Right atrium auricular region (tissue), 2 donors: ENCODE measurements around the gene TRIM2. TPM values are rescaled to one million over a fixed set of nuclear protein-coding genes. Genes with fewer than 3 reads are reported as not detected.

ENCODE experiments used
- DNase-seq: peaks from one replicate; pipeline ENCODE4 v3.0.0-alpha.2; 2019; ENCODE audit warnings: low spot score
- H3K27ac ChIP-seq, 2 donors: fragments of 200-600 bp; sonication (generic); 1 replicate in 1 of 2; 2 replicates in 1 of 2; pipeline ENCODE4 v1.5.1; 2016 to 2019
- H3K27me3 ChIP-seq, 2 donors: fragments of 200-600 bp; sonication (generic); one replicate each; pipeline versions ENCODE4 v1.5.1 to v1.6.0; 2017 to 2019
- H3K36me3 ChIP-seq: fragments of 200-600 bp; sonication (generic); one replicate; pipeline ENCODE4 v1.5.1; 2016
- H3K4me1 ChIP-seq, 2 donors: fragments of 200-600 bp; sonication (generic); one replicate each; pipeline versions ENCODE4 v1.5.1 to v1.6.0; 2017 to 2019
- H3K4me3 ChIP-seq, 2 donors: fragments of 200-600 bp; sonication (generic); 1 replicate in 1 of 2; 2 replicates in 1 of 2; pipeline ENCODE4 v1.5.1; 2017 to 2019; ENCODE audit warnings: mild to moderate bottlenecking in 1 of 2, moderate library complexity in 1 of 2
- H3K9me3 ChIP-seq, 2 donors: fragments of 200-600 bp; sonication (generic); one replicate each; pipeline ENCODE4 v1.5.1; 2019
- total RNA-seq, 2 donors: library from RNA; depleted of rRNA; stranded (reverse); fragments of >200 nt; gene quantifications; one replicate each; pipeline ENCODE4 v1.1.0, GENCODE V29; 2016
- TF ChIP-seq, protein P1 (sequence below), 2 donors: fragments of 200-600 bp; sonication (generic); IDR thresholded peaks; one replicate each; pipeline ENCODE4 v1.5.1; 2019; ENCODE audit warnings: antibody characterized with exemption in 2 of 2

The TRIM2 gene
- total RNA-seq, 2 donors from 2014 or later, result 17.7 to 29.9 TPM

DNA sequence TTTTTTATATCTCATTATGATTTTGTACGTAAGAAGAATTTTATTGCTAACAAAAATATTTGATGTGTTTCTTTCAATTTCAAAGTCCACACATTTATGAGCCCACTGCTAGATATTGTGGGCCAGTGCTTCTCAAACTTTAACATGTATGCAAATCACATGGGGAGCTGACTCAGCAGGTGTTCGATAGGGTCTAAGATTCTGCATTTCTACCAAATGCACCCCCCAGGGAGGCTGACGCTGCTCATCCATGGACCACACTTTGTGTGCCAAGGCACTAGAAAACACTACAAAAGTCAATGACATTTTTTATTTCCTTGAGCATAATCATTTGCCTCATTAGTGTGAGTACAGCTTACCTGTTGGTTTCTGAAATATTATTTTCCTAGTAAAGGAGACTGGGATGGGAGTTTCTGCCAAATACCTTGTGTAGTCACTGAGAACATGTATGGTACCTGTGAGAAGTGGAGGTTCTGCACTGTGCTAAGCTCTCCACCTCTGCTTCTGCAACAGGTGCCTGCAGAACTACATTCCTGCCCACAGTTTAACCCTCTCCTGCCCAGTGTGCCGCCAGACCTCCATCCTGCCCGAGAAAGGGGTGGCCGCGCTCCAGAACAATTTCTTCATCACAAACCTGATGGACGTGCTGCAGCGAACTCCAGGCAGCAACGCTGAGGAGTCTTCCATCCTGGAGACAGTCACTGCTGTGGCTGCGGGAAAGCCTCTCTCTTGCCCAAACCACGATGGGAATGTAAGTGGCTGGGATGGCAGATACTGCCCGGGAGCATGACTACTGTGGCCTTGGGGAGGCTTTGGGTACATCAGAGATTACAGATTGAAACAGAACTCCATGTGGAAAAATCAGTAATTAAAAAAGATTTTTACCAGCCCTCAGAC, 71.4 kb downstream of the TRIM2 start:
- TF ChIP-seq, protein P1, sequence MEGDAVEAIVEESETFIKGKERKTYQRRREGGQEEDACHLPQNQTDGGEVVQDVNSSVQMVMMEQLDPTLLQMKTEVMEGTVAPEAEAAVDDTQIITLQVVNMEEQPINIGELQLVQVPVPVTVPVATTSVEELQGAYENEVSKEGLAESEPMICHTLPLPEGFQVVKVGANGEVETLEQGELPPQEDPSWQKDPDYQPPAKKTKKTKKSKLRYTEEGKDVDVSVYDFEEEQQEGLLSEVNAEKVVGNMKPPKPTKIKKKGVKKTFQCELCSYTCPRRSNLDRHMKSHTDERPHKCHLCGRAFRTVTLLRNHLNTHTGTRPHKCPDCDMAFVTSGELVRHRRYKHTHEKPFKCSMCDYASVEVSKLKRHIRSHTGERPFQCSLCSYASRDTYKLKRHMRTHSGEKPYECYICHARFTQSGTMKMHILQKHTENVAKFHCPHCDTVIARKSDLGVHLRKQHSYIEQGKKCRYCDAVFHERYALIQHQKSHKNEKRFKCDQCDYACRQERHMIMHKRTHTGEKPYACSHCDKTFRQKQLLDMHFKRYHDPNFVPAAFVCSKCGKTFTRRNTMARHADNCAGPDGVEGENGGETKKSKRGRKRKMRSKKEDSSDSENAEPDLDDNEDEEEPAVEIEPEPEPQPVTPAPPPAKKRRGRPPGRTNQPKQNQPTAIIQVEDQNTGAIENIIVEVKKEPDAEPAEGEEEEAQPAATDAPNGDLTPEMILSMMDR (IDR thresholded peaks at IDR 0.05), result no peak
- H3K36me3 ChIP-seq, result no peaks in the 10 kb centered on the region
- no peaks in the 10 kb centered on the region for H3K9me3 ChIP-seq
- no peaks in the 10 kb centered on the region for H3K27me3 ChIP-seq
- H3K4me3 ChIP-seq, result no peak overlapping the region
- H3K27ac ChIP-seq, result no peak overlapping the region
- DNase-seq, result no peak
- peaks cover 0 to 6% of the 10 kb centered on the region in 2 donors for H3K4me1 ChIP-seq

DNA sequence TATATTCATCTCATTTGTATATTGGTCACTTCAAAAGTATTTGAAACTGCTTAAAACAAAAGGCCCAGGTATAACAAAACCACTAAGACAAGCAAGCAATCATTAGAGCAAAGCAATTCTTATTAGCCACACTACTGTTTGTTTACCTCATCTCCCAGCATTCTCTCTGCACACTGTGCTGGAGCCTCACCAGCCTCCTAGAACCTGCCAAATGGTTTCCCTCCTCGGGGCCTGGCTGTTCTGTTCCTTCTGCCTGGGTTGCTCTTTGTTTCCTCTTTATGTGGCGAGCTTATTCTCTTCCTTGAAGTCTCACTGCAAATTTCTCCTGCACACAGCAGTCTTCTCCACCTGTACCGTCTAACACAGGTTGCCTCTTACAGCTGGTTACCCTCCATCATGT, 72.7 kb downstream of the TRIM2 start:
- Histone ChIP-seq H3K27me3 (no peaks in the 10 kb centered on the region), H3K36me3 (no peaks in the 10 kb centered on the region), H3K9me3 (no peaks in the 10 kb centered on the region), H3K4me1 (peaks cover 0 to 6% of the 10 kb centered on the region in 2 donors), H3K4me3 (no peak overlapping the region), H3K27ac (no peak overlapping the region)
- no peak for DNase-seq
- TF ChIP-seq, protein P1 (IDR thresholded peaks at IDR 0.05), result no peak

DNA sequence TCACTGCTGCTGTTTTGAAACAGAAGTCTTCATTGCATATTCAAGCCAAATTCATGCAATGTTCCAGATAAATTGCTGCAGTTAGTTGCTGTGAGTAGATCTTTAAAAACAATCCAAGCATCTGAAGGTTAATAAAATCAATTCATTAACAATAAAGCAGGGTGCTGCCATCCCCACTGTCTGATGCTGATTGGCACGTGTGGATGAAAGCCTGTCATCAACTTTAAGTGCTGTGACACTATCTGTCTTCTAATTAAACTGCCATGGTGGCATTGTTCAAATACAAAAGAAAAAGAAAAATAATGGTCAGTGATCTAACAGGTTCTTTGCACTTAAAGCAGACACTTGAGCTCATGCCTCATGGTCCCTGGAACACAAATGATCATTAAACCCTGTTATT, 77.2 kb downstream of the TRIM2 start:
- H3K27me3 ChIP-seq, result no peaks in the 10 kb centered on the region
- TF ChIP-seq, protein P1 (IDR thresholded peaks at IDR 0.05), result no peak
- H3K36me3 ChIP-seq, result peaks cover 4% of the 10 kb centered on the region
- DNase-seq, result no peak
- H3K4me1 ChIP-seq, result peaks cover 0 to 6% of the 10 kb centered on the region in 2 donors
- H3K4me3 ChIP-seq, result no peak overlapping the region
- peaks cover 0 to 7% of the 10 kb centered on the region in 2 donors for H3K9me3 ChIP-seq
- H3K27ac ChIP-seq, result no peak overlapping the region

DNA sequence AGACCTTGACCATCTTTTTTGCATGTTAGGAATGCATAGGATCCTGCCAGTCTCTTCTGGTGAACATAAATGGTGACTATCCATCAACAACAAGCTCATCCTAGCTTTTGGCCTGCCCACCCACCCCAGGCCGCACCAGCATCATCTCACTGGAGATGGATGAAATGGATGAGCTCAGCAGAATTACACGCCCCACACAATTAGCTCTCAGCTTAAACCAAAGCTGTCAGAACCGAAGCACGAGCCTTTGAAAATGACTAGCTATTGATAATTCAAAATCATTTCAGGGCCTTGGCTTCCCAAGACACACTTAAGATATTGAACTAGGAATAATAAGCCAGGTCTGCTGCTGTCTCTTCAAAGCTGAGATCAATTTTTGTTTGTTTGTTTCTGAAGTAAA, 77.8 kb downstream of the TRIM2 start:
- Histone ChIP-seq H3K4me1 (peaks cover 0 to 3% of the 10 kb centered on the region in 2 donors), H3K27ac (no peak overlapping the region), H3K9me3 (peaks cover 0 to 7% of the 10 kb centered on the region in 2 donors), H3K36me3 (peaks cover 4% of the 10 kb centered on the region), H3K4me3 (no peak overlapping the region), H3K27me3 (no peaks in the 10 kb centered on the region)
- no peak for DNase-seq
- TF ChIP-seq, protein P1 (IDR thresholded peaks at IDR 0.05), result no peak

DNA sequence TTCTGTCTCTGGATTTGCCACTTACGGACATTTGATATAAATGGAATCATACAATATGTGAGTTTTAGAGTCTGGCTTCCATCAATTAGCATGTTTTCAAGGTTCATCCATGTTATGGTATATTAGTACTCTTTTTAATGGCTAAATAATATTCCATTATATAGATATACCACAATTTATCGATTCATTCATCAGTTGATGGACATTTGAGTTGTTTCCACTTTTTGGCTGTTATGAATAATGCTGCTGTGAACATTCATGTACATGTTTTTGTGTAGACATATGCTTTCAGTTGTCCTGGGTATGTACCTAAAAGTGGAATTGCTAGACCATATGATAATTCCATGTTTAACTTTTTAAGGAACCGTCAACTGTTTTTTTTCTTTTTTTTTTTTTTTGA, 79.0 kb downstream of the TRIM2 start:
- Histone ChIP-seq H3K4me1 (no peaks in the 10 kb centered on the region), H3K27me3 (no peaks in the 10 kb centered on the region), H3K27ac (no peak overlapping the region), H3K36me3 (peaks cover 4% of the 10 kb centered on the region), H3K4me3 (no peak overlapping the region), H3K9me3 (peaks cover 0 to 9% of the 10 kb centered on the region in 2 donors)
- DNase-seq, result no peak
- TF ChIP-seq, protein P1 (IDR thresholded peaks at IDR 0.05), result no peak
